A549 (cell line): ENCODE measurements around the gene SEC31A. TPM values are rescaled to one million over a fixed set of nuclear protein-coding genes. Genes with fewer than 3 reads are reported as not detected.
"Not testable (repeated sequence)": the region's sequence is repeated elsewhere in the genome, so short reads cannot be mapped to it uniquely, and the experiment has no call there.

Experiments
- ATAC-seq, 2 experiments: fragments of 200-7000 bp in 1 of 2; fragments of >200 bp in 1 of 2; cut with Nextera tagmentation in 1 of 2; cut with Tn5 transposase in 1 of 2; 3 replicates each; pipeline versions ENCODE4 v1.8.0 to v1.9.1; 2018 to 2020; ENCODE audit warnings: mild to moderate bottlenecking in 1 of 2, moderate library complexity in 1 of 2
- CTCF ChIA-PET: fragments of 300-600 bp; sonication (Branson Sonifier 250); formaldehyde crosslinking; extraction: SDS; loops from one replicate; lab custom pipeline; 2021; ENCODE audit warnings: antibody characterized with exemption, inconsistent platforms; lab: Yijun Ruan, JAX
- POLR2A ChIA-PET: fragments of 350-600 bp; formaldehyde crosslinking; extraction: SDS; loops from one replicate; lab custom pipeline; 2021; ENCODE audit warnings: antibody characterized with exemption, inconsistent platforms; lab: Yijun Ruan, JAX
- DNase-seq, 2 experiments: peaks; one replicate each; pipeline versions ENCODE4 v3.0.0 to v3.0.0-alpha.2; 2011 to 2016; ENCODE audit warnings: low read depth in 1 of 2, low spot score in 1 of 2
- FAIRE-seq: peaks from 2 replicates; lab custom pipeline; 2011; peaks lifted over from hg19 to GRCh38; lab: Jason Lieb, UNC
- H3K27ac ChIP-seq, 2 experiments: fragments of >200 bp; sonication (Bioruptor Twin); formaldehyde crosslinking; 3 replicates each; pipeline ENCODE4 v1.5.1; 2016 to 2017
- H3K4me1 ChIP-seq: fragments of >200 bp; sonication (Bioruptor Twin); formaldehyde crosslinking; 3 replicates; pipeline ENCODE4 v1.6.1; 2016
- H3K4me2 ChIP-seq: fragments of >200 bp; sonication (Bioruptor Twin); formaldehyde crosslinking; 3 replicates; pipeline ENCODE4 v1.6.1; 2016
- H3K4me3 ChIP-seq: fragments of >200 bp; sonication (Bioruptor Twin); formaldehyde crosslinking; 3 replicates; pipeline ENCODE4 v1.5.1; 2016
- H3K9me3 ChIP-seq: fragments of >200 bp; sonication (Bioruptor Twin); formaldehyde crosslinking; 3 replicates; pipeline ENCODE4 v1.6.1; 2016
- BHLHE40 ChIP-seq: IDR thresholded peaks from 2 replicates; pipeline ENCODE4 v1.6.1; 2012; ENCODE audit warnings: low read depth, low read length, inconsistent platforms
- CBX2 ChIP-seq: fragments of 200-600 bp; sonication (generic); IDR thresholded peaks from 2 replicates; pipeline ENCODE4 v1.6.1; 2016; ENCODE audit warnings: low read depth, mild to moderate bottlenecking, borderline replicate concordance
- CHD4 ChIP-seq: fragments of 200-600 bp; sonication (generic); IDR thresholded peaks from 2 replicates; pipeline ENCODE4 v1.6.1; 2016; ENCODE audit warnings: antibody characterized with exemption, mild to moderate bottlenecking, borderline replicate concordance
- EHMT2 ChIP-seq: fragments of 200-600 bp; sonication (generic); IDR thresholded peaks from 2 replicates; pipeline ENCODE4 v1.6.1; 2016; ENCODE audit warnings: antibody characterized with exemption, low read depth, mild to moderate bottlenecking, moderate library complexity
- JUN ChIP-seq, 2 experiments: fragments of >200 bp; sonication (Bioruptor Twin); formaldehyde crosslinking; IDR thresholded peaks; 2 replicates in 1 of 2; 3 replicates in 1 of 2; pipeline ENCODE4 v1.6.1; 2016 to 2017
- JUNB ChIP-seq: fragments of >200 bp; sonication (Bioruptor Twin); formaldehyde crosslinking; IDR thresholded peaks from 2 replicates; pipeline ENCODE4 v1.6.1; 2016
- KDM1A ChIP-seq: fragments of 200-600 bp; sonication (generic); IDR thresholded peaks from 2 replicates; pipeline ENCODE4 v1.6.1; 2016; ENCODE audit warnings: low read depth, mild to moderate bottlenecking
- KDM5A ChIP-seq: fragments of 200-600 bp; sonication (generic); IDR thresholded peaks from 2 replicates; pipeline ENCODE4 v1.6.1; 2016; ENCODE audit warnings: antibody characterized with exemption, mild to moderate bottlenecking
- MAFK ChIP-seq: fragments of 450-650 bp; IDR thresholded peaks from 2 replicates; pipeline ENCODE4 v1.6.1; 2014; ENCODE audit not compliant: partially characterized antibody
- MAZ ChIP-seq: fragments of 150-350 bp; IDR thresholded peaks from 2 replicates; pipeline ENCODE4 v1.6.1; 2014; ENCODE audit warnings: antibody characterized with exemption, low read depth, low read length, borderline replicate concordance
- NPAS2 ChIP-seq: fragments of 250-450 bp; sonication (Bioruptor Pico); IDR thresholded peaks from 2 replicates; pipeline ENCODE4 v1.8.0; 2022; ENCODE audit warnings: mild to moderate bottlenecking, moderate library complexity, borderline replicate concordance
- NR3C1 ChIP-seq: fragments of >200 bp; sonication (Bioruptor Twin); formaldehyde crosslinking; IDR thresholded peaks from 3 replicates; pipeline ENCODE4 v1.6.1; 2017
- POLR2AphosphoS2 ChIP-seq: conservative IDR thresholded peaks from 2 replicates; pipeline ENCODE4 v1.6.1; 2012; ENCODE audit warnings: low read length, improper control_type of control experiment, inconsistent platforms
- RAD21 ChIP-seq, 2 experiments: fragments of >200 bp in 1 of 2; sonication (Bioruptor Twin) in 1 of 2; formaldehyde crosslinking in 1 of 2; IDR thresholded peaks in 1 of 2; conservative IDR thresholded peaks in 1 of 2; 2 replicates in 1 of 2; 3 replicates in 1 of 2; pipeline ENCODE4 v1.6.1; 2012 to 2018; ENCODE audit warnings: inconsistent platforms in 1 of 2
- RCOR1 ChIP-seq: fragments of 150-350 bp; IDR thresholded peaks from 2 replicates; pipeline ENCODE4 v1.6.1; 2014; ENCODE audit warnings: antibody characterized with exemption, low read length, low read depth
- RNF2 ChIP-seq: fragments of 200-600 bp; sonication (generic); IDR thresholded peaks from 2 replicates; pipeline ENCODE4 v1.6.1; 2016; ENCODE audit warnings: low read depth, mild to moderate bottlenecking, antibody characterized with exemption, moderate library complexity, borderline replicate concordance
- SMC3 ChIP-seq: fragments of >200 bp; sonication (Bioruptor Twin); formaldehyde crosslinking; IDR thresholded peaks from 3 replicates; pipeline ENCODE4 v1.6.1; 2018; ENCODE audit warnings: inconsistent platforms
- ZFP36 ChIP-seq: fragments of 450-650 bp; IDR thresholded peaks from 2 replicates; pipeline ENCODE4 v1.6.1; 2014; ENCODE audit warnings: borderline replicate concordance; ENCODE audit not compliant: partially characterized antibody
- ZNF302 ChIP-seq: fragments of 250-450 bp; sonication (Bioruptor Pico); IDR thresholded peaks from 2 replicates; pipeline ENCODE4 v1.9.0; 2021; ENCODE audit warnings: inconsistent platforms, mild to moderate bottlenecking, moderate library complexity
- WGBS: methylation state at CpG from one replicate; pipeline ENCODE4 v1.1.6; 2017; ENCODE audit errors: missing lambda C conversion rate; 5-methylcytosine and 5-hydroxymethylcytosine counted together
- polyA plus RNA-seq, 4 experiments: library from polyadenylated mRNA; depleted of rRNA in 3 of 4; stranded (reverse); fragments of >200 nt; fragmentation: RNase III in 1 of 4; extraction: RNeasy Plus Mini Kit Qiagen cat#74134 plus additional on column Dnase treatment in 1 of 4; gene quantifications; 2 replicates in 3 of 4; 3 replicates in 1 of 4; pipeline ENCODE4 v1.2.3, GENCODE V29; 2011 to 2017
- TF ChIP-seq, protein P1 (sequence below): fragments of 450-650 bp; IDR thresholded peaks from 2 replicates; pipeline ENCODE4 v1.6.1; 2014; ENCODE audit warnings: antibody characterized with exemption
- TF ChIP-seq, protein P2 (sequence below): fragments of 250-450 bp; sonication (Bioruptor Pico); IDR thresholded peaks from 2 replicates; pipeline ENCODE4 v1.5.0; 2020; ENCODE audit warnings: low read depth, mild to moderate bottlenecking, moderate library complexity
- TF ChIP-seq, protein P3 (sequence below): fragments of >200 bp; sonication (Bioruptor Twin); formaldehyde crosslinking; IDR thresholded peaks from 3 replicates; pipeline ENCODE4 v1.6.1; 2016

SEC31A gene
- polyA plus RNA-seq, 2 of the 4 experiments (the other 2 are of a cell fraction), result 67.8 to 127 TPM

- no peak overlapping the region for H3K4me3 ChIP-seq
- no peak overlapping the region for H3K4me2 ChIP-seq
- ChIA-PET POLR2A (no interaction called here), CTCF (interaction anchor here (0.8 kb wide), 1 partner anchor 10 kb away, joined by 3 read pairs; no protein-coding TSS in a partner anchor)
- ATAC-seq (no peak), FAIRE-seq (no peak), DNase-seq (no peak)
- TF ChIP-seq CHD4 (no peak), RNF2 (no peak), EHMT2 (no peak), KDM1A (no peak), NR3C1 (no peak), BHLHE40 (no peak), POLR2AphosphoS2 (no peak)
- TF ChIP-seq, protein P1, sequence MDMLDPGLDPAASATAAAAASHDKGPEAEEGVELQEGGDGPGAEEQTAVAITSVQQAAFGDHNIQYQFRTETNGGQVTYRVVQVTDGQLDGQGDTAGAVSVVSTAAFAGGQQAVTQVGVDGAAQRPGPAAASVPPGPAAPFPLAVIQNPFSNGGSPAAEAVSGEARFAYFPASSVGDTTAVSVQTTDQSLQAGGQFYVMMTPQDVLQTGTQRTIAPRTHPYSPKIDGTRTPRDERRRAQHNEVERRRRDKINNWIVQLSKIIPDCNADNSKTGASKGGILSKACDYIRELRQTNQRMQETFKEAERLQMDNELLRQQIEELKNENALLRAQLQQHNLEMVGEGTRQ, result no peak
- H3K4me1 ChIP-seq, result no peaks in the 10 kb centered on the region
- no peak overlapping the region for H3K27ac ChIP-seq
- H3K9me3 ChIP-seq, result no peaks in the 10 kb centered on the region
Observed at GRCh38 chr4:82921795-82922194, 30.8 kb upstream of the SEC31A start.

- POLR2A ChIA-PET, result no interaction called here
- TF ChIP-seq CBX2 (no peak), RCOR1 (no peak), JUN (IDR thresholded peaks at IDR 0.05) (no peak), SMC3 (no peak), JUNB (no peak), KDM1A (no peak)
- TF ChIP-seq, all 56 proteins: peak for 0
- Histone ChIP-seq H3K4me1 (no peaks in the 10 kb centered on the region), H3K9me3 (no peaks in the 10 kb centered on the region), H3K27ac (no peak overlapping the region), H3K4me3 (no peak overlapping the region), H3K4me2 (no peak overlapping the region)
- 72% methylated on average over 2 of the region's 2 CpGs for WGBS
- CTCF ChIA-PET, result interaction anchor here (0.8 kb wide), 1 partner anchor 15 kb away, joined by 3 read pairs; no protein-coding TSS in a partner anchor
- FAIRE-seq (no peak), DNase-seq (no peak), ATAC-seq (no peak)
Observed at GRCh38 chr4:82919386-82919785, 28.4 kb upstream of the SEC31A start.

GRCh38 chr4:82918091-82918490 is 27.1 kb upstream of the SEC31A start:
- Histone ChIP-seq H3K9me3 (no peaks in the 10 kb centered on the region), H3K4me2 (no peak overlapping the region), H3K4me3 (no peak overlapping the region), H3K27ac (no peak overlapping the region), H3K4me1 (no peaks in the 10 kb centered on the region)
- ChIA-PET POLR2A (no interaction called here), CTCF (no interaction called here)
- FAIRE-seq (no peak), ATAC-seq (no peak), DNase-seq (no peak)
- WGBS, result 95% methylated on average over 7 of the region's 7 CpGs
- TF ChIP-seq, protein P1, result no peak
- TF ChIP-seq NPAS2 (CRISPR knock-in tag) (no peak), ZFP36 (no peak), RNF2 (no peak), RAD21 (conservative IDR thresholded peaks at IDR 0.05 in 1 of 2, IDR thresholded peaks at IDR 0.05 in 1 of 2) (no peak), KDM5A (no peak), MAZ (no peak), ZNF302 (CRISPR knock-in tag) (no peak), MAFK (no peak)
- TF ChIP-seq, protein P2, sequence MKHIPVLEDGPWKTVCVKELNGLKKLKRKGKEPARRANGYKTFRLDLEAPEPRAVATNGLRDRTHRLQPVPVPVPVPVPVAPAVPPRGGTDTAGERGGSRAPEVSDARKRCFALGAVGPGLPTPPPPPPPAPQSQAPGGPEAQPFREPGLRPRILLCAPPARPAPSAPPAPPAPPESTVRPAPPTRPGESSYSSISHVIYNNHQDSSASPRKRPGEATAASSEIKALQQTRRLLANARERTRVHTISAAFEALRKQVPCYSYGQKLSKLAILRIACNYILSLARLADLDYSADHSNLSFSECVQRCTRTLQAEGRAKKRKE, result no peak
- TF ChIP-seq, protein P3, sequence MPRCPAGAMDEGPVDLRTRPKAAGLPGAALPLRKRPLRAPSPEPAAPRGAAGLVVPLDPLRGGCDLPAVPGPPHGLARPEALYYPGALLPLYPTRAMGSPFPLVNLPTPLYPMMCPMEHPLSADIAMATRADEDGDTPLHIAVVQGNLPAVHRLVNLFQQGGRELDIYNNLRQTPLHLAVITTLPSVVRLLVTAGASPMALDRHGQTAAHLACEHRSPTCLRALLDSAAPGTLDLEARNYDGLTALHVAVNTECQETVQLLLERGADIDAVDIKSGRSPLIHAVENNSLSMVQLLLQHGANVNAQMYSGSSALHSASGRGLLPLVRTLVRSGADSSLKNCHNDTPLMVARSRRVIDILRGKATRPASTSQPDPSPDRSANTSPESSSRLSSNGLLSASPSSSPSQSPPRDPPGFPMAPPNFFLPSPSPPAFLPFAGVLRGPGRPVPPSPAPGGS, result no peak

- CTCF ChIA-PET, H3K4me3 ChIP-seq, H3K9me3 ChIP-seq, H3K4me2 ChIP-seq, POLR2A ChIA-PET, ATAC-seq, H3K4me1 ChIP-seq, FAIRE-seq, DNase-seq, H3K27ac ChIP-seq: not testable (repeated sequence)
- 95% methylated on average over 2 of the region's 2 CpGs for WGBS
Observed at GRCh38 chr4:82913968-82914367, 23.0 kb upstream of the SEC31A start.
